Spinal cord (tissue), 10 donors: ENCODE results near the gene RAET1L. TPM values are rescaled to one million over a fixed set of nuclear protein-coding genes. Genes with fewer than 3 reads are reported as not detected.
"Not testable (repeated sequence)": the region's sequence is repeated elsewhere in the genome, so short reads cannot be mapped to it uniquely, and the experiment has no call there.

ENCODE experiments used
- DNase-seq, 6 donors: peaks; one replicate each; pipeline versions ENCODE4 v3.0.0 to v3.0.0-alpha.2; 2013 to 2015; ENCODE audit warnings: low spot score in 6 of 6, low read depth in 4 of 6
- H3K27ac ChIP-seq: one replicate; pipeline ENCODE4 v1.5.1; 2013; ENCODE audit warnings: low read depth, low read length, control low read depth
- H3K27me3 ChIP-seq: one replicate; pipeline ENCODE4 v1.6.1; 2013; ENCODE audit warnings: low read length; ENCODE audit not compliant: control insufficient read depth, insufficient read depth
- H3K36me3 ChIP-seq: one replicate; pipeline ENCODE4 v1.6.1; 2013; ENCODE audit warnings: low read length; ENCODE audit not compliant: control insufficient read depth, insufficient read depth
- H3K4me1 ChIP-seq: one replicate; pipeline ENCODE4 v1.6.1; 2013; ENCODE audit warnings: low read length; ENCODE audit not compliant: control insufficient read depth, insufficient read depth
- H3K4me3 ChIP-seq: one replicate; pipeline ENCODE4 v1.5.1; 2013; ENCODE audit warnings: low read depth, low read length, control low read depth
- H3K9me3 ChIP-seq: one replicate; pipeline ENCODE4 v1.6.1; 2013; ENCODE audit warnings: low read length; ENCODE audit not compliant: control insufficient read depth, insufficient read depth
- WGBS: methylation state at CpG from one replicate; pipeline ENCODE4 v1.1.5; 2013; ENCODE audit warnings: missing lambda C conversion rate; ENCODE audit not compliant: insufficient coverage; 5-methylcytosine and 5-hydroxymethylcytosine counted together
- polyA plus RNA-seq, 2 donors: library from polyadenylated mRNA; unstranded; fragments of 120-200 nt; gene quantifications; one replicate each; pipeline ENCODE4 v1.2.1, GENCODE V29; 2013; ENCODE audit not compliant: insufficient read length in 2 of 2
- total RNA-seq, 2 donors: library from RNA; depleted of rRNA in 1 of 2; stranded (reverse); fragments of 120-200 nt in 1 of 2; fragments of >200 nt in 1 of 2; gene quantifications; one replicate each; pipeline versions ENCODE4 v1.2.3 to v1.2.4, GENCODE V29; 2013 to 2014
- donor health status: healthy.

The RAET1L gene
- total and polyA plus RNA-seq, 4 donors: not detected

DNA sequence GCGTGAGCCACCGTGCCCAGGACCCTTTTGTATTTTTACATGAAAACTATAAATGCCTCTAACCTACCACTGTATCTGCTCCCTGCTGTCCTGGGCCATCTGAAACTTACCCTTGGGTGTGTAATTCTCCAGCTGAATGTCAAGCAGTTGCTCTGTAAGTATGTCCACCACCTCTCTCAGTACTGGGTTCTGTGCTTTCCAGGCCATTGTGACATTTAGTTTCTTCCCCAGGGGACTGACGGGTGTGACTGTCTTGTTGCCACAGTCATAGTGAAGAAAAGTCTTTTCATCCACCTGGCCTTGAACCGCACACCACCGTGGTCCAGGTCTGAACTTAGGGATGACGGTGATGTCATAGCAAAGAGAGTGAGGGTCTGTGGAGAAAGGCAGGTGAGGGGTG, 3.5 kb downstream of the RAET1L start:
- Histone ChIP-seq H3K27me3 (peaks cover 47% of the 10 kb centered on the region), H3K4me1 (peaks cover 14% of the 10 kb centered on the region)
- not testable (repeated sequence) for DNase-seq, H3K4me3 ChIP-seq, H3K36me3 ChIP-seq, H3K27ac ChIP-seq, H3K9me3 ChIP-seq
- WGBS: no CpG with 5 or more reads among the region's 6 CpGs

- no peak overlapping the region for H3K4me3 ChIP-seq
- H3K27ac ChIP-seq: no peak overlapping the region
- H3K4me1 ChIP-seq: peaks cover 15% of the 10 kb centered on the region
- WGBS: 69% methylated on average over 3 of the region's 6 CpGs
- no peaks in the 10 kb centered on the region for H3K9me3 ChIP-seq
- no peak for DNase-seq
- no peaks in the 10 kb centered on the region for H3K36me3 ChIP-seq
- H3K27me3 ChIP-seq: peaks cover 47% of the 10 kb centered on the region
Measured at GRCh38 chr6:150018846-150019580, 6.3 kb downstream of the RAET1L start.

GRCh38 chr6:150017186-150017521, 8.2 kb downstream of the RAET1L start:
- H3K4me3 ChIP-seq, DNase-seq, H3K9me3 ChIP-seq, H3K36me3 ChIP-seq, H3K27ac ChIP-seq: not testable (repeated sequence)
- peaks cover 62% of the 10 kb centered on the region for H3K27me3 ChIP-seq
- WGBS: 0% methylated on average over 1 of the region's 5 CpGs
- peaks cover 15% of the 10 kb centered on the region for H3K4me1 ChIP-seq

DNA sequence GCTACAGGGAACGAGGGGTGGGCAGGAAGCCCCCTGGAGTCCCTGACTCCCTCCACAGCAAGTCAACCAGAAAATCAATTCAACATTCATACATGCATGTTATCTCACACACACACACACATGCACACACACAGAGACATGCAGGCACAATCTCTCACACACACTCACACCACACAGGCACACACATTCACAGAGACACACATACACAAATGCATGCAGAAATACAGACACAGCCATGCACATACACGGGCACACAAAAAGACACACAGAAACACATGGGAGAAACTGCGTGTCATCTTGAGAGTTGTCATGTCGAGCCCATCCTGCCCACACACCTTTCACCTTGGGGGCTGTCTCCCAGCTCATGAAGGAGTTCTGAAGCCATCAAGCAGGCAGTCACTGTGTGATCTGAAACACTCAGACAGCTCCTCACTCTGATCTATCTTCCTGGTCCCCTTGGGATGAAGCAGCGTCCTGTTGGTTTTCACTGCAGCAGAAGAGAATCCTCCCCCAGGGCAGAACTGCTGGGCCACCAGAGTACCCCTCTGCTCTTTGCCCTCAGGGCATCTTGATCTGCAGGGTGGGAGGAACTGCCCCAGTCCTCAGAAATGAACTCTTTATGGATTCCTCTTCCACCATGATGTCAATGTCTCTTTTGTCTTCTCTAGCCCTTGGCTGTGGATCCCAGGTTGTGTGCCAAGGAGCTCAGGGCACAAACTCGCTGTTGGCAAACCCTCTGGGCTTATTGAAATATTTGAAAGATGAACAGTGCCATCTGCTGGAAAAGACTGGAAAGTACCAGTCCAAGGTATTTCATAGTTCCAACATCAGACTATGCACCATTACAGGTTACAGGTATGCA, 8.8 kb downstream of the RAET1L start:
- peaks cover 68% of the 10 kb centered on the region for H3K27me3 ChIP-seq
- DNase-seq: peak; percentile 59 to 93 (median 70)
- H3K4me1 ChIP-seq: peaks cover 15% of the 10 kb centered on the region
- H3K36me3 ChIP-seq: no peaks in the 10 kb centered on the region
- 27% methylated on average over 6 of the region's 6 CpGs for WGBS
- no peak overlapping the region for H3K27ac ChIP-seq
- no peaks in the 10 kb centered on the region for H3K9me3 ChIP-seq
- no peak overlapping the region for H3K4me3 ChIP-seq

GRCh38 chr6:150015281-150016001, 9.9 kb downstream of the RAET1L start:
- not testable (repeated sequence) for DNase-seq, H3K9me3 ChIP-seq, H3K36me3 ChIP-seq, H3K4me3 ChIP-seq, H3K27ac ChIP-seq
- WGBS: 3% methylated on average over 14 of the region's 15 CpGs
- Histone ChIP-seq H3K27me3 (peaks cover 72% of the 10 kb centered on the region), H3K4me1 (peaks cover 15% of the 10 kb centered on the region)

GRCh38 chr6:150014623-150015280, 10.6 kb downstream of the RAET1L start:
- H3K4me1 ChIP-seq: peaks cover 15% of the 10 kb centered on the region
- WGBS: no CpG with 5 or more reads among the region's 50 CpGs
- H3K27me3 ChIP-seq: peaks cover 79% of the 10 kb centered on the region
- H3K9me3 ChIP-seq, H3K27ac ChIP-seq, H3K4me3 ChIP-seq, DNase-seq, H3K36me3 ChIP-seq: not testable (repeated sequence)

DNA sequence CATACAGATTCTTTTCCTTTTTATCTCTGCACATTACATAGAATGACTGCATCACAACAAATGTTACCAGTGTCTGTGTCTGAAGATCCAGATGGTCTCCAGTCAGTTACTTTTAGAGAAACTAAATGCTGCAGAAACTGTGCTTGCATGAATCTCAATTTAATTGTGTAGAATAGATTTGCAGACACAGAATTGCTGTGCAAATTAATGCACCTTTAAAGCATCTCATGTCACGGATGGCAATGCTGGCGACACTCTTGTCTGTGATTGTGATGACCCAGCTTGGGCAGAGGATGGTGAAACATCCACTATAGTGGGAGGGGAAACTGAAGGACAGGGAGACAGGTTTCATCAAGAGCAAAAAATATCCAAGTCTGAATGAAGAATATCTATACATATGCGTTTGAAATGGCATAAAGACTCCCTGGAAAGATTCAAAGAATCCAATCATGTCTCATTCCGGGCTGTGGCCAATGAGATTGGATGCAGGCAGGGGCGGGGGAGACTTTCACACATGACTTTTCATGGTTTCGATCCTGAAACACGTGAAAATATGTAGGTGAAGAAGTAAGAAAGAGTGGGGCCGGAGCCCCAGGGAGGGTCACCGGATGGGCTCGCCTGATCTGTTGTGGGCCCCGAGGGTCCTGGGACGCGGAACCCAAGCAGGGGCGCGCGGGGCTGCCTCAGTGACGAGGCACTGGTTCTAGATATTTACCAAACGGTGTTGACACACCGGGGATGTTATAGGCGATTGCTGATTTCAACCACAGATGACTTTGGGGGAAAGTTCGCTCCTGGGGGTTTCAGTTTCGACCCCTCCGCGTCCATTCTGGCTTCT, 11.3 kb downstream of the RAET1L start:
- Histone ChIP-seq H3K4me1 (peaks cover 15% of the 10 kb centered on the region), H3K27me3 (peaks cover 80% of the 10 kb centered on the region)
- H3K4me3 ChIP-seq, H3K27ac ChIP-seq, H3K36me3 ChIP-seq, H3K9me3 ChIP-seq: not testable (repeated sequence)
- WGBS: no CpG with 5 or more reads among the region's 24 CpGs
- peak in 1 of 6 donors; percentile 35 for DNase-seq

GRCh38 chr6:150012846-150013784, 12.2 kb downstream of the RAET1L start:
- no CpG with 5 or more reads among the region's 8 CpGs for WGBS
- H3K9me3 ChIP-seq, H3K27ac ChIP-seq, DNase-seq, H3K4me3 ChIP-seq, H3K36me3 ChIP-seq: not testable (repeated sequence)
- H3K4me1 ChIP-seq: peaks cover 15% of the 10 kb centered on the region
- peaks cover 83% of the 10 kb centered on the region for H3K27me3 ChIP-seq
